ENCODE results near the gene GARRE1.
"Not testable (repeated sequence)": the region's sequence is repeated elsewhere in the genome, so short reads cannot be mapped to it uniquely, and the experiment has no call there.

The GARRE1 gene

DNA sequence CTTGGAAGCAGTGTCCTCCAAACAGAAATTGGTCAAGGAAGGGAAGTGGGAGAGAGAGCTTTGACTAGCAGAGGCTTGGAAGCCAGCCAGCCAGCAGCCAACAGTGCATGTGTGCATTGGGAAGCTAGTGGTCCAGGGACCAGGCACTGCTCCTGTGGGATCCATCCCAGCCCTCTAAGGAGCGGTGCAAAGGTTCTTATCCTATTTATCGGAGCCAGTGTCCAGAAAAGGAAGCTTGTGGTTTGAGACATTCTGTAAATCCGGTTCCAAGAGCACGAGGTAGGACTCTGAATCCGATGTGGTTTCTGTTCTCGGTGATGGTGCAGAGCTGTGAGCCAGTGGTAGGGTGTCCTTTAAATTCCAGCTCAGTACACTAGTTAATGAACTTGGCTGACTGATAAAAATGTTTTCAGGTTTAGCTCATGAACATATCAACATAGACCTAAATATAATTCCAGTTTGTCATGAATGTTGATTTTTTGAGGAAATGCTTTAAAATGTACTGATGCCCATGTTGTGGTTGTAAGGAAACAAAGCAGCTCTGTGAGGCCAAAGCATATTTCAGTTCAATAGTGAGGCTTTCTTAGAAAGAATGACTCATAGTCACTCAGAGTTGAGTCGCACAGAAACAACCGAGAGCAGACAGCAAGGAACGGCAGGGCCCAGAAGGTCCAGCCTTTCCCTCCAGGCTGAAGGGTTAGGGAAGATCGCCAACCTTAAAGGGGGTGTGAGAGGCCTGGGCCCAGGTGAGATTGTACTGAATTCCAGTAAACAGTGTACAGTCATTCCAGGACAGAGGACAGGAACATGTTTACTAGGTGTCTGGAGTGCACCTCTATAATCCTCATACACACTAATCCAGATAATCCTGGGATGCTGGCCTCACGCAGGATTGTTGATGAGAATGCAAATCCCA lies 21.5 kb upstream of the GARRE1 start:
- peaks cover 23% of the 10 kb centered on the region for H3K36me3 ChIP-seq (ENCODE audit: control insufficient read depth, low read depth, low read length)
- H3K27ac ChIP-seq (ENCODE audit: low read length) = no peak overlapping the region
- no peak overlapping the region for H3K4me3 ChIP-seq (ENCODE audit: low read length)
- H3K27me3 ChIP-seq (ENCODE audit: control insufficient read depth, insufficient read depth, low read length) = no peaks in the 10 kb centered on the region
- no peak overlapping the region for H3K9ac ChIP-seq (ENCODE audit: low read length)
- peaks cover 15% of the 10 kb centered on the region for H3K4me1 ChIP-seq (ENCODE audit: control insufficient read depth, low read depth, low read length)
- H3K9me3 ChIP-seq (ENCODE audit: control insufficient read depth, low read depth, low read length) = no peaks in the 10 kb centered on the region

DNA sequence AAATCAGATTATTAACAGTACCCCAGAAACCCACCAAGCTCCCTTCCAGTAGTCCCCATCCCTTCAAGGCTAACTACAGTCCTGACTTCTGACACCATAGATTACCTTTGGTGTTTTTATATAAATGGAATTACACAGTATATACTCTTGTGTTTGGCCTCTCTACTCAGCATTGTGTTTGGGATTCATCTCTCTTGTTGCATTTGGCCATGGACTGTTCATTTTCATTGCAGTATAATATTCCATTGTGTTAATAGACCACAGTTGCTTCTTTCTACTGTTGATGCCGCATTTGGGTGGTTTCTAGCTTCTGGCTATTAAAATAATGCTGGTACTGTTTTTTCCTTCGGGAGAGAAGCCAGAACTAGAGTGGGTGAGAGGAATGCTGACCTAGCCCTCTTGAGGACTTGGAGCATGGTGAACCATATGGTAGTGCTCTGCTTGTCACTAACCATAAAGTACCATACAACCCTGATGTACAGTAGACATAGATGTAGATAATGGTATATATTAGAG lies 18.9 kb upstream of the GARRE1 start:
- Histone ChIP-seq H3K36me3 (ENCODE audit: control insufficient read depth, low read depth, low read length) (no peaks in the 10 kb centered on the region), H3K4me3 (ENCODE audit: low read length) (no peak overlapping the region), H3K27me3 (ENCODE audit: control insufficient read depth, insufficient read depth, low read length) (no peaks in the 10 kb centered on the region), H3K27ac (ENCODE audit: low read length) (no peak overlapping the region), H3K9me3 (ENCODE audit: control insufficient read depth, low read depth, low read length) (no peaks in the 10 kb centered on the region), H3K9ac (ENCODE audit: low read length) (no peak overlapping the region), H3K4me1 (ENCODE audit: control insufficient read depth, low read depth, low read length) (peaks cover 15% of the 10 kb centered on the region)

DNA sequence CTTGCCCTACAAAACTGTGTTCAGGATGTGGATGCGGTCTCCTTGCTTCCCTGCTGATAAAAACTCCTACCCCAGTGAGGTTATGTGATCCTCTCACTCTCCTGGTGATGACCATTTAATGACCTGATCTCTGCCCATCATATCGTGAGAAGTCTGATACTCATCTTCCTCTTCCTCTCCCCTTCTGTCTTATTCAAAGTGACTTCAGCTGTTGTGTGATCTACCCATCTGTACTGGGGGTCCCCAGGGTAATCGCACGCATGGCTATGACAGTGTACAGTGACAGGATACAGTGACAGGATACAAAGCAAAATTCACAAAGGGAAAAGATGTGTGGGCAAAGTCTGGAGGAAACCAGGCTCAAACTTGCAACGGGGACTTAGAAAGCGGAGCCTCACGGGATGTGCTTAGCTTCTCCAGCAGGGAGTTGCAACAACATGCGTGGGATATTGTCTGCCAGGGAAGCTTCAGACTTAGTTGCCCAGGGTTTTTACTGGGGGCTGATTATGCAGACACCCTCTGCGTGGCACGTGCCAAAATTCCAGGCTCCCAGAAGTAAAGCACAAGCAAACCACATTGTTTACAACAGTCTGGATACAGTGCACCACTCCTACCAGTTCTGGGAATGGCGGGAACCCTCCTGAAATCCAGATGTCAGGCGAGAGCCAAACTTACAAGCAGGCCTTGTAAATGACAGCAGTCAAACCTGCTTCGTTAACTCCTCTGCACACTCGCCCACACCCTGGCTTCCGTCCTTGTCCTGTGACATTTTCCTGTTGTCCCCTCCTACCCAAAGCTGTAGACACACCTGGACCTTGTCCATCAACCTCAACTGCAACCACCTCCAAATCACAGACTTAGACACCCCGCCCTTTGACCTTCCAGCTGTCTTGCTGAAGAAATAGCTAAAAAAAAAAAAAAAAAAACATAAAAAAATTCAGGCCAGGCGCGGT lies 18.0 kb upstream of the GARRE1 start:
- H3K9me3 ChIP-seq (ENCODE audit: control insufficient read depth, low read depth, low read length) = no peaks in the 10 kb centered on the region
- H3K27me3 ChIP-seq (ENCODE audit: control insufficient read depth, insufficient read depth, low read length) = no peaks in the 10 kb centered on the region
- H3K36me3 ChIP-seq (ENCODE audit: control insufficient read depth, low read depth, low read length) = no peaks in the 10 kb centered on the region
- no peak overlapping the region for H3K27ac ChIP-seq (ENCODE audit: low read length)
- no peak overlapping the region for H3K4me3 ChIP-seq (ENCODE audit: low read length)
- no peak overlapping the region for H3K9ac ChIP-seq (ENCODE audit: low read length)
- peaks cover 10% of the 10 kb centered on the region for H3K4me1 ChIP-seq (ENCODE audit: control insufficient read depth, low read depth, low read length)

DNA sequence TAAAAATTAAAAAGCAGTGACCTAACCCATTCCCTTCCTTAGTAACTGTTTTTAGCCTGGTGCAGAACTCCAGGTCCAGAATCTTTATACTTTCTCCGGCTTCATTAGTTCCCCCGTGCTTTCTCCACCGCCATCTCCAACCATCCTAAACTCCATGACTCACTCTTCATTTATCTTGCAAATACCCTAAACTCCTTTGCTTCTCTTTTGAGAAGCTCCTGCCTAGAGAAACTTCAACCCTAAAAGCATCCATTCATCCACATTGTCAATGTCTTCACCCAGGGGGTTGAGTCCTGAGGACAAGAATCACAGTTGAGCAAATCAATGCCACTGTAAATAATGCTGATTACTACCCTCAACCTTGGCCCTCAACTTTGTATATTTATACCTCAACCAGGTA lies 17.1 kb upstream of the GARRE1 start:
- Histone ChIP-seq H3K9me3 (ENCODE audit: control insufficient read depth, low read depth, low read length) (no peaks in the 10 kb centered on the region), H3K4me3 (ENCODE audit: low read length) (no peak overlapping the region), H3K36me3 (ENCODE audit: control insufficient read depth, low read depth, low read length) (no peaks in the 10 kb centered on the region), H3K9ac (ENCODE audit: low read length) (no peak overlapping the region), H3K27me3 (ENCODE audit: control insufficient read depth, insufficient read depth, low read length) (no peaks in the 10 kb centered on the region), H3K4me1 (ENCODE audit: control insufficient read depth, low read depth, low read length) (peaks cover 6% of the 10 kb centered on the region), H3K27ac (ENCODE audit: low read length) (no peak overlapping the region)

- Histone ChIP-seq H3K4me1 (ENCODE audit: control insufficient read depth, low read depth, low read length) (peaks cover 6% of the 10 kb centered on the region), H3K4me3 (ENCODE audit: low read length) (no peak overlapping the region), H3K27me3 (ENCODE audit: control insufficient read depth, insufficient read depth, low read length) (no peaks in the 10 kb centered on the region), H3K9me3 (ENCODE audit: control insufficient read depth, low read depth, low read length) (no peaks in the 10 kb centered on the region), H3K9ac (ENCODE audit: low read length) (no peak overlapping the region), H3K27ac (ENCODE audit: low read length) (no peak overlapping the region), H3K36me3 (ENCODE audit: control insufficient read depth, low read depth, low read length) (no peaks in the 10 kb centered on the region)
Measured at GRCh38 chr19:34237939-34238338, 16.4 kb upstream of the GARRE1 start.

DNA sequence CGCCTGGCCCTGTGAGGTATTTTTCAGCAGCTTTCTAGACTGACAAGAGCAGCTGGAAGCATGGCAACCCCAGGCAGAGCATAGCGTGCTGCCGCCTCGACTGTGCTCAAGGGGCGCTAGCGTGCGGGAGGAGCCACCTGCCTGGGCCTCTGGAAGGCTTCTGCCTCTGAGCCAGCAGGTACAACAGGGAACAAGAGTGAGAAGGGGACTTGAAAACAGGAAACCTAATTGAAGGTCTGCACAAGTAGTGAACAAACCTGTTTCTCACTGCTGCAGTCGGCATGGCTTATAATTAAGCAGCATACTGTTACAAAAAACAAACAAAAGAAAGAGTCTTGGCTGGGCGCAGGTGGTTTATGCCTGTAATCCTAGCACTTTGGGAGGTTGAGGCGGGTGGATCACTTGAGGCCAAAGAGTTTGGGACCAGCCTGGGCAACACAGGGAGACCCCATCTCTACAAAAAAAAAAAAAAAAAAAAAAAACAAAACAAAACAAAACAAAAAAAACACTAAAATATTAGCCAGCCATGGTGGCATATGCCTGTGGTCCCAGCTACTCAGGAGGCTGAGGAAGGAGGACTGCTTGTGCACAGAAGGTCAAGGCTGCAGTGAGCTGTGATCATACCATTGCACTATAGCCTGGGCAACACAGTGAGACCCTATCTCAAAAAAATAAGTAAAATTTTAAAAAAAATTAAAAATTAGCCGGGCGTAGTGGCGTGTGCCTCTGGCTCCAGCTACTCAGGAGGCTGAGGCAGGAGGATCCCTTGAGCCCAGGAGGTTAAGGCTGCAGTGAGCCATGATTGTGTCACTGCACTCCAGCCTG lies 12.6 kb upstream of the GARRE1 start:
- peaks cover 6% of the 10 kb centered on the region for H3K4me1 ChIP-seq (ENCODE audit: control insufficient read depth, low read depth, low read length)
- H3K27me3 ChIP-seq (ENCODE audit: control insufficient read depth, insufficient read depth, low read length) = no peaks in the 10 kb centered on the region
- no peak overlapping the region for H3K27ac ChIP-seq (ENCODE audit: low read length)
- no peaks in the 10 kb centered on the region for H3K36me3 ChIP-seq (ENCODE audit: control insufficient read depth, low read depth, low read length)
- H3K9ac ChIP-seq (ENCODE audit: low read length) = no peak overlapping the region
- no peaks in the 10 kb centered on the region for H3K9me3 ChIP-seq (ENCODE audit: control insufficient read depth, low read depth, low read length)
- no peak overlapping the region for H3K4me3 ChIP-seq (ENCODE audit: low read length)

GRCh38 chr19:34243138-34243875 lies 11.0 kb upstream of the GARRE1 start:
- H3K27me3 ChIP-seq (ENCODE audit: control insufficient read depth, insufficient read depth, low read length); H3K36me3 ChIP-seq (ENCODE audit: control insufficient read depth, low read depth, low read length); H3K4me3 ChIP-seq (ENCODE audit: low read length); H3K27ac ChIP-seq (ENCODE audit: low read length); H3K9me3 ChIP-seq (ENCODE audit: control insufficient read depth, low read depth, low read length); H3K4me1 ChIP-seq (ENCODE audit: control insufficient read depth, low read depth, low read length); H3K9ac ChIP-seq (ENCODE audit: low read length): not testable (repeated sequence)

- Histone ChIP-seq H3K4me1 (ENCODE audit: control insufficient read depth, low read depth, low read length) (no peaks in the 10 kb centered on the region), H3K9ac (ENCODE audit: low read length) (no peak overlapping the region), H3K9me3 (ENCODE audit: control insufficient read depth, low read depth, low read length) (no peaks in the 10 kb centered on the region), H3K4me3 (ENCODE audit: low read length) (no peak overlapping the region), H3K27me3 (ENCODE audit: control insufficient read depth, insufficient read depth, low read length) (no peaks in the 10 kb centered on the region), H3K36me3 (ENCODE audit: control insufficient read depth, low read depth, low read length) (no peaks in the 10 kb centered on the region), H3K27ac (ENCODE audit: low read length) (no peak overlapping the region)
Measured at GRCh38 chr19:34243876-34244578, 10.3 kb upstream of the GARRE1 start.

DNA sequence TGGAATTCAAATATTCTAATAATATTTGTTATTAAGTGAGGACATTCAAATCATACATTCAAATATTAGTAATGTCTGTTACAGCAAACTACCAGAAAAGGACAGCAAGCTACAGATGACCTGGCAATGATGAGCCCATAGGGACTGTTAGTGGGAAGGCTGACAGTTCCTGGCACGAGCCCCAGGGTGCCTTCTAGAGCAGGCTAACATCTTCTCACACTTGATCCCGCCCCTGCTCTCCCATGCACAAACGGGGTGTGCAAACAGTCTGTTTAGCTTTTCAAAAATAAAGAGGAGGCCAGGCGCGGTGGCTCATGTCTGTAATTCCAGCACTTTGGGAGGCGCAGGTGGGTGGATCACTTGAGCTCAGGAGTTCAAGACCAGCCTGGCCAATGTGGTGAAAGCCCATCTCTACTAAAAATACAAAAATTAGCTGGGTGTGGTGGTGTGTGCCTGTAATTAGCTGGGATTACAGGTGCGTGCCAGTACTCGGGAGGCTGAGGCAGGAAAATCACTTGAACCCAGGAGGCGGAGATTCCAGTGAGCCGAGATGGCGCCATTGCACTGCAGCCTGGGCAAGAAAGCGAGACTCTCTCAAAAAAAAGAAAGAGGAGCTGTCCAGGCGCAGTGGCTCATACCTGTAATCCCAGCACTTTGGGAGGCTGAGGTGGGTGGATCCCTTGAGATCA lies 9.6 kb upstream of the GARRE1 start:
- no peaks in the 10 kb centered on the region for H3K36me3 ChIP-seq (ENCODE audit: control insufficient read depth, low read depth, low read length)
- H3K9me3 ChIP-seq (ENCODE audit: control insufficient read depth, low read depth, low read length) = no peaks in the 10 kb centered on the region
- no peaks in the 10 kb centered on the region for H3K4me1 ChIP-seq (ENCODE audit: control insufficient read depth, low read depth, low read length)
- H3K9ac ChIP-seq (ENCODE audit: low read length) = no peak overlapping the region
- H3K4me3 ChIP-seq (ENCODE audit: low read length) = no peak overlapping the region
- H3K27ac ChIP-seq (ENCODE audit: low read length) = no peak overlapping the region
- H3K27me3 ChIP-seq (ENCODE audit: control insufficient read depth, insufficient read depth, low read length) = no peaks in the 10 kb centered on the region

- Histone ChIP-seq H3K9ac (ENCODE audit: low read length) (no peak overlapping the region), H3K27ac (ENCODE audit: low read length) (no peak overlapping the region), H3K4me1 (ENCODE audit: control insufficient read depth, low read depth, low read length) (no peaks in the 10 kb centered on the region), H3K9me3 (ENCODE audit: control insufficient read depth, low read depth, low read length) (no peaks in the 10 kb centered on the region), H3K4me3 (ENCODE audit: low read length) (no peak overlapping the region), H3K36me3 (ENCODE audit: control insufficient read depth, low read depth, low read length) (no peaks in the 10 kb centered on the region), H3K27me3 (ENCODE audit: control insufficient read depth, insufficient read depth, low read length) (no peaks in the 10 kb centered on the region)
Measured at GRCh38 chr19:34246340-34246739, 8.0 kb upstream of the GARRE1 start.

Data from iPS-18a (cell line).